Activated T-cell treated with anti-CD3 and anti-CD28 coated beads, Interleukin-2, amount 50 U/mL, for 1 hour (primary cell): ENCODE results near the gene SBK2.

Experiments used
- DNase-seq: peaks from one replicate; pipeline ENCODE4 v3.0.0-alpha.2; 2020

The SBK2 gene

GRCh38 chr19:55485439-55486011 is 51.4 kb downstream of the SBK2 start:
- no peak for DNase-seq

GRCh38 chr19:55484593-55485438 is 52.1 kb downstream of the SBK2 start, which contains the start of gene NAT14:
TSS of gene NAT14 (plus strand) at chr19:55485188. CDS start at chr19:55485709, 521 bp downstream.
- DNase-seq = peak; percentile 73

- no peak for DNase-seq
These were observed 53.0 kb downstream of the SBK2 start for GRCh38 chr19:55483706-55484592.

- no peak for DNase-seq
These were observed 53.8 kb downstream of the SBK2 start for GRCh38 chr19:55482967-55483705.

GRCh38 chr19:55482156-55482961 is 54.6 kb downstream of the SBK2 start:
- DNase-seq = no peak

- no peak for DNase-seq
These were observed 55.2 kb downstream of the SBK2 start for GRCh38 chr19:55481794-55482155.

- no peak for DNase-seq
These were observed 55.7 kb downstream of the SBK2 start for GRCh38 chr19:55481148-55481793.

GRCh38 chr19:55479451-55480230 is 57.3 kb downstream of the SBK2 start:
- no peak for DNase-seq

- DNase-seq = no peak
These were observed 57.9 kb downstream of the SBK2 start for GRCh38 chr19:55479045-55479444.
